ENCODE results near the gene TUBGCP5.
"Not testable (repeated sequence)": the region's sequence is repeated elsewhere in the genome, so short reads cannot be mapped to it uniquely, and the experiment has no call there.

TUBGCP5 gene

DNA sequence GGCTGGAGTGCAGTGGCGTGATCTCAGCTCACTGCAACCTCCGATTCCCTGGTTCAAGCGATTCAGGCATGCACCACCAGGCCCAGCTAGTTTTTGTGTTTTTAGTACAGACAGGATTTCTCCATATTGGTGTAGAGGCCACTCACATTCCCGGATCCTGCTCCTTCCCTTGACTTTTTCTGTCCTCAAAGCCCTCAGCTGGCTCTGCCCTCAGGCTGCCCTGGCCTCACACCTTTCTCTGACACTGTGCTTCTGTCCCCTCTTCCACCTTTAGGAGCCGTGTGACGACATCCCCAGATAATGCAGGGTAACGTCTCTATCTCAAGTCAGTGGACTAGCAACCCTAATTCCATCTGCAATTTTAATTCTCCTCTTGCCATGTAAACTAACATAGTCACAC lies 50.6 kb downstream of the TUBGCP5 start:
- no peak for TF ChIP-seq CTCF (IDR thresholded peaks at IDR 0.05; ENCODE audit: low read length, missing control alignments)
- no peak for DNase-seq (ENCODE audit: low read depth)
- H3K4me3 ChIP-seq (replicated peaks; ENCODE audit: low read depth, low read length): no peak overlapping the region

- H3K4me3 ChIP-seq (replicated peaks; ENCODE audit: low read depth, low read length); DNase-seq (ENCODE audit: low read depth): not testable (repeated sequence)
These were observed 57.4 kb downstream of the TUBGCP5 start for GRCh38 chr15:22981931-22982330.

DNA sequence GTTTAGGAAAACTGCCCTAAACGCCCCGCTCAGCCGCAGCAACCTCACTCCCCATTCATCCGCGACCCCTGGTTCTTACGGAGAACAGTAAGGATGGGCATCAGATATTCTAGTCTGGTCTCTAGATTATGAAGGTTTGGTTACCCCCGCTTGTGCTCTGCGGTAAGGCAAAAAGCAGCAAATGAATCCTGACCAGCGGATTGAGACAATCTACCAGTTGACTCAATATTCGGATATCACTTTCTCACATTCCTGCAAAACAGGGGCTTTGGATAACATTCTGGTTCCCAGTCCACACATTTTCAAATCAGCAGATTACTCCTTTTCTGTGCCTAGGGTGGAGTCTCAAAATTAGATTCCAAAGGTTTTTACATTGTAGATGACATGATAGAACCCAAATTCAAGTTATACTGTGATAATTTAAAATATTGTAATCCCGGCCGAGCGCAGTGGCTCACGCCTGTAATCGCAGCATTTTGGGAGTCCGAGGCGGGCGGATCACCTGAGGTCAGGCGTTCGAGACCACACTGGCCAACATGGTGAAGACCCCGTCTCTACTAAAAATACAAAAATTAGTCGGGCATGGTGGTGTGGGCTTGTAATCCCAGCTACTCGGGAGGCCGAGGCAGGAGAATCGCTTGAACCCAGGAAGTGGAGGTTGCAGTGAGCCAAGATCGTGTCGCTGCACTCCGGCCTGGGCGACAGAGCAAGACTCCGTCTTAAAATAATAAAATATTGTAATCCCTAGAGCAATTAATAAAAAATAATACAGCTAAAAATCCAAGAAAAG lies 58.1 kb downstream of the TUBGCP5 start:
- TF ChIP-seq CTCF (IDR thresholded peaks at IDR 0.05; ENCODE audit: low read length, missing control alignments): no peak
- DNase-seq (ENCODE audit: low read depth): no peak
- peak overlapping the region; percentile 91 for H3K4me3 ChIP-seq (replicated peaks; ENCODE audit: low read depth, low read length)

GRCh38 chr15:22980189-22981050 lies 58.9 kb downstream of the TUBGCP5 start, which contains the start of gene CYFIP1:
TSS of gene CYFIP1 (minus strand) at chr15:22980368. CDS start at chr15:22947285, 33,083 bp downstream.
- H3K4me3 ChIP-seq (replicated peaks; ENCODE audit: low read depth, low read length): peak within 1 kb of the TSS; percentile 91
- TF ChIP-seq CTCF (IDR thresholded peaks at IDR 0.05; ENCODE audit: low read length, missing control alignments): no peak
- DNase-seq (ENCODE audit: low read depth): peak; percentile 82

- DNase-seq (ENCODE audit: low read depth): peak; percentile 52
- H3K4me3 ChIP-seq (replicated peaks; ENCODE audit: low read depth, low read length): peak overlapping the region; percentile 91
- TF ChIP-seq CTCF (IDR thresholded peaks at IDR 0.05; ENCODE audit: low read length, missing control alignments): no peak
These were observed 59.9 kb downstream of the TUBGCP5 start for GRCh38 chr15:22979238-22980188.

DNA sequence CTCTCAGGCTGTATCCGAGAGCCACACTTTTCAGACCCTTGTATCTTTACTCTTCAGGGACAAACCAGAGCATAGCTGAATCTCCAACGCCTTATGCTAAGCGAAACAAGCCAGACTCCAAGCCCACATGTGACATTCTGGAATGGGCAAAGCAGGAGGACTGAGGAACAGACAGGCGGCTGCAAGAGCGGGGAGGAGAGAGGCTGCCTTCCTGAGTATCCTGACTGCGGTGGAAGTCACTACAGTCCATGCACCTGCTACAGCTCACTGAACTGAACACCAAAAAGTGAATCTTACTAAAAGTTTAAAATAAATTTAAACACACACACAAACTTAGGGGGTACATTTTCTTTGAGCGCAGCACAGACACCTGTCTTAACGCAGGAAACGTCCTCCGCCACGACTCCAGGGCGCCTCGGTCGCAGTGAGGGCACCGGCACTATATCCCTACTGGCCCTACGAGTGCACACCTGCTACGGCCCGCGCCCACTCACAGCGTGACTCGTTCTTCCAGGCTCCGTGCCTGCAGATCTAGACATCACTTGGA lies 60.6 kb downstream of the TUBGCP5 start:
- no peak for TF ChIP-seq CTCF (IDR thresholded peaks at IDR 0.05; ENCODE audit: low read length, missing control alignments)
- DNase-seq (ENCODE audit: low read depth): no peak
- peak overlapping the region; percentile 91 for H3K4me3 ChIP-seq (replicated peaks; ENCODE audit: low read depth, low read length)
